ENCODE measurements around the gene CDKN3.
"Not testable (repeated sequence)": the region's sequence is repeated elsewhere in the genome, so short reads cannot be mapped to it uniquely, and the experiment has no call there.

Gene CDKN3

DNA sequence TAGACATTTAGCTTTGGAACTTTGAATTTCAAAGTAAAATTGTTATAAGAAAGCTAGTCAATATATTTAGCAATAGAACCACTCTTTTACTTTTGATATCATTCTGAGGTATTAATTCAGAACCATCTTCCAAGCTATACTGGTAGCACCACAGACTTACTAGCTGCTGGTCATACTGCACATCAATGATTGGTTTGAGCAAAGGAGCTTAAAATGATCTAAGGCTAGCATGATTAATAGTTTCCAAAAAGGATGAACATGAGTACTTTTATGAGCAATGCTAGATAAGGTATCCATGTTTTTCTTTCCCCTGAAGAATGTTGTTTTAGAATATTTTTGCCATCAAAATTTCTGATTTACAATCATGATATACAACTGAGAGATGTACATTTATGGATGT lies 27.2 kb downstream of the CDKN3 start:
- DNase-seq (ENCODE audit: low spot score in 2 of 2) = no peak
- H3K27ac Mint-ChIP-seq = no peak overlapping the region
- no peak overlapping the region for H3K4me3 Mint-ChIP-seq
- no peaks in the 10 kb centered on the region for H3K4me1 Mint-ChIP-seq
- ATAC-seq (ENCODE audit: low read depth) = no peak
- H3K9me3 Mint-ChIP-seq = no peaks in the 10 kb centered on the region
- H3K36me3 Mint-ChIP-seq = peaks cover 14% of the 10 kb centered on the region
- H3K27me3 Mint-ChIP-seq = no peaks in the 10 kb centered on the region

DNA sequence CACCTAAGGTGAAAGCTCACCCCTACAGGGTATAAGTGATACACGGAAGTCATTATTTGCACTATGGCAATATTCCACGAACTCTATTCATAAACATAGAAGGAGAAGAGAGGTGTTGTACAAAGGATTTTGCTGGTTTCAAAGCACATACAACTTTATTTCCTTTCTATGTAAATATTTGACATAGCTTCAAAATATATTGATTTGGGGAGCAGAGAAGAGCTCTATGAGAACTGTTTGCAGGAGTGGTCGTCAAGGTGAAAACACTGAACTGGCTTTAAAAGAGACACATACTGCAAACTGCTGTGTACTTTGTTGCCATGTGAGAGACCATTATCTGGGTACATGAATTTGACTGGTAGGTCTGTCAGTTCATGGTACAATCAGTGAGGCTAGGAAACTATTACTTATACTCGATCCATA lies 27.7 kb downstream of the CDKN3 start:
- H3K9me3 Mint-ChIP-seq = no peaks in the 10 kb centered on the region
- H3K4me1 Mint-ChIP-seq = no peaks in the 10 kb centered on the region
- no peaks in the 10 kb centered on the region for H3K27me3 Mint-ChIP-seq
- H3K27ac Mint-ChIP-seq = no peak overlapping the region
- peaks cover 14% of the 10 kb centered on the region for H3K36me3 Mint-ChIP-seq
- H3K4me3 Mint-ChIP-seq = no peak overlapping the region
- no peak for DNase-seq (ENCODE audit: low spot score in 2 of 2)
- ATAC-seq (ENCODE audit: low read depth) = no peak

DNA sequence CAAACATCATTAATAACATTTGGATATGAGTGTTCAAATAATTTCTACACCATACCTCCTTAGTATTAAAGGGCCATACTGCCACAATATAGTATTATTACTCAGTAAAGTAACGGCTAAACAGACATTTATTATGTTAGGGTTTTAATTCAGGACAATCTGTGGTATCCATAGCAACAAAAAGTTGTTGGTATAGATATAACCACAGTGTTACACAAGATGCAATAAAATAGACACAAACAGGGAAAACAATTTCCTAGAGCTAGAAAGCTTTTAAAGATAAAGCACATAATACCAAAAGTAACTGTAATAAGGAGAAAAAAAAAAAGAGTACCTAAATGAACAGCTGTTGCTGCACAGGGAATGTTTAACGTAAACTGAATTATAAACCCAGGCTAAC lies 28.3 kb downstream of the CDKN3 start:
- DNase-seq (ENCODE audit: low spot score in 2 of 2) (no peak), ATAC-seq (ENCODE audit: low read depth) (no peak)
- H3K9me3 Mint-ChIP-seq = no peaks in the 10 kb centered on the region
- H3K4me3 Mint-ChIP-seq = no peak overlapping the region
- peaks cover 17% of the 10 kb centered on the region for H3K36me3 Mint-ChIP-seq
- no peak overlapping the region for H3K27ac Mint-ChIP-seq
- no peaks in the 10 kb centered on the region for H3K27me3 Mint-ChIP-seq
- no peaks in the 10 kb centered on the region for H3K4me1 Mint-ChIP-seq

DNA sequence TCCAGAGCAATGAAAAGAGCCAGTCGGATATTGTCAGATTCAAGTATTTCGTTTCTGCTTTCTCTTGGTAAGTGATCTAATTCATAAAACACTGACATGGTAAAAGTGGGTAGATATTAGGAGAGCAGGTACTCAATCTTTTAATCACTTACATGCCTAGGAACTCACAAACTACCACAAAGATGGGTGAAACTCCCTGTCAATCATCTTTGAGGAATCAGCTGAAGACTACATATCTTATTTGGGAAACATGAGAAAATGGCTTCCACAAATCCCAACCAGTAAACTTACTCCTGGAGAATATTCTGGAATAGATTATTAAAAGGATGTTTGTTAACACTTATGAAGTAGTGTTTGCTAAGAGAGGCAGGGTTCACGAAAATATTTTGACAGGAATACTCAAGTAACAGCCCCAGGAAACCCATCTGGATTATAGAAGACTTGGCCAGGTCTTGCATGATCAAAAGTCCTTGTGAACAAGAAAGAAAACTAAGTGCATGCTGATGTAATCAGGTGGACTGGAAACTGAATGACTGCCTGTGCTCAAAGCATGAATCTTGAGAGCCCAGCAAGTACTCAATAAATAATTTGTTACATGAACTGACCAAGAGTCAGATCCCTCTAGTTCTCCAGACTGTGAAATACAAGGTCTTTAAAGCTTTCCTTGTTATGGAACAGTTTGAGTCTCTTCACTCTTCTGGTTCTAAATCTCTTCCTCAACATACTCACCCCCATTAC lies 28.9 kb downstream of the CDKN3 start:
- H3K27ac Mint-ChIP-seq = no peak overlapping the region
- H3K27me3 Mint-ChIP-seq = no peaks in the 10 kb centered on the region
- H3K4me1 Mint-ChIP-seq = no peaks in the 10 kb centered on the region
- no peaks in the 10 kb centered on the region for H3K9me3 Mint-ChIP-seq
- no peak for DNase-seq (ENCODE audit: low spot score in 2 of 2)
- H3K36me3 Mint-ChIP-seq = peaks cover 17% of the 10 kb centered on the region
- no peak overlapping the region for H3K4me3 Mint-ChIP-seq
- no peak for ATAC-seq (ENCODE audit: low read depth)

DNA sequence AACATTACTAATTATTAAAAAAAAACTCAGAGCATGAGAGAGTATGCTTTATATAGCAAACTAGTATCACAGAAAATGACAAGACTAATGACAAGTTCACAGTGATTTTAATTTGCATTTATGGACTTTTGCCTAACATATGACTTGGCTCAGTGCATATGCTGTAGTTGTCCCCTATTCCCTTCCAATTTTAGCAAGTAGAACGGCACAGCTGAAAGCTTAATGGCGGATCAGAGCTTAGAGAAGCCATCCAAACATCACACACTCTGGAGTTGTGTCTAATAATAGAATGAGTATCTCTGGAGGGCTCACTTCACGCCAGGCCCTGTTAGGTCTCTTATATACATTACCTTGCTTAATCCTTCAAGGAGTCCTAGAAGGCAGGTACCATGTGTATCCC lies 31.1 kb downstream of the CDKN3 start:
- ATAC-seq (ENCODE audit: low read depth) (no peak), DNase-seq (ENCODE audit: low spot score in 2 of 2) (no peak)
- Mint-ChIP-seq H3K9me3 (no peaks in the 10 kb centered on the region), H3K27ac (no peak overlapping the region), H3K27me3 (no peaks in the 10 kb centered on the region), H3K4me1 (no peaks in the 10 kb centered on the region), H3K36me3 (peaks cover 20% of the 10 kb centered on the region), H3K4me3 (no peak overlapping the region)

DNA sequence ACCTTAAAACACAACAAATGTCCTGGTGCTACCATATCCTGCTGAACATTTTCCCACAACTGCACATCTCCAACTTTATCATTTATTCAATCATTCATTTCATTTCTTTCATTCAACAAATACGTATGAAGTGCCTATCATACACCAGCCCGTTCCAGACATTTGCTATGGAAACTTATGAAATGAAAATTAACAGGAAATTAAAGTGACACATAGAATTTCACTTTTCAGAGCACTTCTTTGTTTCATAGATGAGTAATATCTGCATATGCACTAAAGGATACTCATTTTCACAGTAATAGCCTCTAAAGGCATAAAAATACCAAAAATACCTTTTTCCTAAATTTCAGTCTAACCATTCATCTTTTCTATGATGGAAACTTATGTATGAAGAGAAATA lies 31.7 kb downstream of the CDKN3 start:
- H3K27me3 Mint-ChIP-seq = no peaks in the 10 kb centered on the region
- no peak for DNase-seq (ENCODE audit: low spot score in 2 of 2)
- H3K9me3 Mint-ChIP-seq = no peaks in the 10 kb centered on the region
- H3K36me3 Mint-ChIP-seq = peaks cover 20% of the 10 kb centered on the region
- ATAC-seq (ENCODE audit: low read depth) = no peak
- no peak overlapping the region for H3K4me3 Mint-ChIP-seq
- H3K4me1 Mint-ChIP-seq = no peaks in the 10 kb centered on the region
- no peak overlapping the region for H3K27ac Mint-ChIP-seq

DNA sequence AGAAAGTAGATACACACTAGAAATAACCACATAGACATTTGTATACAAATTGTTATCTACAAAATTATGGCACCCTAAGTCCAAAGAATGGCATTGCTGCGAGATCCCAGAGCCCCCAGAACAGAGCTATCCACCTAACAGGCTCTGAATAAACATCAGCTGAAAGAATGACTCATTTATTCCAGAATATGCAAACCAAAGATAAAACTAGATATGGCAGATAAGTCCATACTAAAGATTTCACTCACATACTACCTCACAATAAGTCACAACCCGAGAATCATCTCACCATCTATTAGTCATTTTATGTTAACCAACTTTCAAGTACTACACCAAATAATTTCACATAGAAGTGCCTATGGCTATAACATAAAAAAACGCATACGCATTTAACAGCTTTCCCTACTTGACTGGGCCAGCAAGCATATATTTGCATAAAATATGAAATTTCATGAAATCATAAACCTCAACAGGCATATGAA lies 38.7 kb downstream of the CDKN3 start:
- H3K27ac Mint-ChIP-seq = peak overlapping the region; percentile 83
- peak overlapping the region; percentile 58 for H3K4me3 Mint-ChIP-seq
- no peaks in the 10 kb centered on the region for H3K27me3 Mint-ChIP-seq
- peaks cover 28% of the 10 kb centered on the region for H3K4me1 Mint-ChIP-seq
- H3K36me3 Mint-ChIP-seq = peaks cover 13% of the 10 kb centered on the region
- no peaks in the 10 kb centered on the region for H3K9me3 Mint-ChIP-seq
- ATAC-seq (ENCODE audit: low read depth) (peak; percentile 37), DNase-seq (ENCODE audit: low spot score in 2 of 2) (no peak)

DNA sequence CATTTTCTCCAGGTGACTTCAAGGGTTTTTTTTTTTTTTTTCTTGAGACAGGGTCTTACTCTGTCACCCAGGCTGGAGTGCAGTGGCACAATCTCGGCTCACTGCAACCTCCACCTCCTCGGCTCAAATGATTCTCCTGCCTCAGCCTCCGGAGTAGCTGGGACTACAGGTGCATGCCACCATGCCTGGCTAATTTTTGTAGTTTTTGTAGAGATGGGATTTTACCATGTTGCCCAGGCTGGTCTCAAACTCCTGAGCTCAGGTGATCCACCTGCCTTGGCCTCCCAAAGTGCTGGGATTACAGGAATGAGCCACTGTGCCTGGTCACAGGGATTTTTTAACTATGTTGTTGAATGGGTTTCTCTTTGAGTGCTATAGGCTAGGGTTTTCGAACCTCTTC lies 41.1 kb downstream of the CDKN3 start:
- H3K27ac Mint-ChIP-seq; H3K9me3 Mint-ChIP-seq; H3K27me3 Mint-ChIP-seq; H3K36me3 Mint-ChIP-seq; H3K4me3 Mint-ChIP-seq; ATAC-seq (ENCODE audit: low read depth); DNase-seq (ENCODE audit: low spot score in 2 of 2): not testable (repeated sequence)
- H3K4me1 Mint-ChIP-seq = peaks cover 34% of the 10 kb centered on the region

DNA sequence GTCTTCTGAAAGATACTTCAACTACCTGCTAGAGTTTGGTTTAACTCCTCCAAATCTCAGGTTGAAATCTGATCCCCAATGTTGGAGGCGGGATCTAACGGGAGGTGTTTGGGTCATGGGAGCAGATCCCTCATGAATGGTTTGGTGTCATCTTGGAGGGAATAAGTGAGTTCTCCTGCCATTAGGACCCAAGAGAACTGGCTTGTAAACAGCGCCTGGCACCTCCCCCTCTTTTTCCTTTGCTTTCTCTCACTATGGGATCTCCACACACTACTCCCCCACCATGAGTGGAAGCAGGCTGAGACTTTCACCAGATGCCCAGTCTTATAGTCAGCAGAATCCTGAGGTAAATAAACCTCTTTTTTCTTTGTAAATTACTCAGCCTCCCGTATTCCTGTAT lies 41.9 kb downstream of the CDKN3 start:
- DNase-seq (ENCODE audit: low spot score in 2 of 2) (no peak), ATAC-seq (ENCODE audit: low read depth) (no peak)
- Mint-ChIP-seq H3K27me3 (no peaks in the 10 kb centered on the region), H3K4me1 (peaks cover 33% of the 10 kb centered on the region), H3K9me3 (no peaks in the 10 kb centered on the region), H3K27ac (no peak overlapping the region), H3K36me3 (peaks cover 9% of the 10 kb centered on the region), H3K4me3 (no peak overlapping the region)

DNA sequence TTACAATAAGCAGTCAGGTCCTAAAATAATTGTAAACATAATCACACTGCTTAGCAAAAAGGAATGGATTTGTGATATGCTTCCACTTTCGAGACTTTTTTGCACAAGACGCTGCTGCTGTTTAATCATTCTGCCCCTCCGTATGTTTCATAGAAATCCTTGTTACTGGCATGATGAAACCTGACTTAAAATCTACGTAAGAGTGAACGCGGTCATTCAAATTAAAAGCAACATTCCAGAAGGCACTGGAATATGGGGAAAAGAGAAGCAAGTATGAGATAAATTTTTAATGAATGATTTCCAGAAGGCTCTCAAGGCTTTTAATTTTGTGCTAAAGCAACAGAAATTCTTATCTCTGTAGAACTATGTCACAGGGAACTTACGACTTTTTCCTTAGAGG lies 43.2 kb downstream of the CDKN3 start:
- Mint-ChIP-seq H3K27ac (peak overlapping the region; percentile 93), H3K9me3 (no peaks in the 10 kb centered on the region), H3K36me3 (peaks cover 4% of the 10 kb centered on the region), H3K4me1 (peaks cover 26% of the 10 kb centered on the region), H3K27me3 (no peaks in the 10 kb centered on the region), H3K4me3 (peak overlapping the region; percentile 85)
- ATAC-seq (ENCODE audit: low read depth) = no peak
- DNase-seq (ENCODE audit: low spot score in 2 of 2) = no peak

DNA sequence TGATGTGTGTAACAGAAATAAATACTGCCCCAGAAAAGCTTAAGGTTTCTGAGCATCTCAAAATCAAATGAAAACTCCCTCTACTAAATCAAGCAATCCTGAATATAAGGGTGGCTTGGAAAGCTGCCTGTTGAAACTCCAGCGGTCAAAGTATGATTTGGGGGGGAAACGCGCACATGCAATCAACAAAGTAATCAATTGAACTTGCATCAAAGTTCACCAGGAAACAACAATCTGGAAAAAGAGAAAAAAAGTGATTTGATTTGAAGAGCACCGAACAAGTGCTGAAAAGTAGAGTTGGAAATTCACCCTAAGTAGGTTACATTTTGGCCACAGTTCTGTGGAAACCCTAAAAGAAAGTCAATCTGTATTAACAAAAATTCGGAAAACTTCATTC lies 43.7 kb downstream of the CDKN3 start:
- H3K27me3 Mint-ChIP-seq = no peaks in the 10 kb centered on the region
- no peaks in the 10 kb centered on the region for H3K9me3 Mint-ChIP-seq
- H3K4me3 Mint-ChIP-seq = peak overlapping the region; percentile 85
- ATAC-seq (ENCODE audit: low read depth) (no peak), DNase-seq (ENCODE audit: low spot score in 2 of 2) (no peak)
- H3K36me3 Mint-ChIP-seq = peaks cover 4% of the 10 kb centered on the region
- peak overlapping the region; percentile 93 for H3K27ac Mint-ChIP-seq
- peaks cover 22% of the 10 kb centered on the region for H3K4me1 Mint-ChIP-seq

DNA sequence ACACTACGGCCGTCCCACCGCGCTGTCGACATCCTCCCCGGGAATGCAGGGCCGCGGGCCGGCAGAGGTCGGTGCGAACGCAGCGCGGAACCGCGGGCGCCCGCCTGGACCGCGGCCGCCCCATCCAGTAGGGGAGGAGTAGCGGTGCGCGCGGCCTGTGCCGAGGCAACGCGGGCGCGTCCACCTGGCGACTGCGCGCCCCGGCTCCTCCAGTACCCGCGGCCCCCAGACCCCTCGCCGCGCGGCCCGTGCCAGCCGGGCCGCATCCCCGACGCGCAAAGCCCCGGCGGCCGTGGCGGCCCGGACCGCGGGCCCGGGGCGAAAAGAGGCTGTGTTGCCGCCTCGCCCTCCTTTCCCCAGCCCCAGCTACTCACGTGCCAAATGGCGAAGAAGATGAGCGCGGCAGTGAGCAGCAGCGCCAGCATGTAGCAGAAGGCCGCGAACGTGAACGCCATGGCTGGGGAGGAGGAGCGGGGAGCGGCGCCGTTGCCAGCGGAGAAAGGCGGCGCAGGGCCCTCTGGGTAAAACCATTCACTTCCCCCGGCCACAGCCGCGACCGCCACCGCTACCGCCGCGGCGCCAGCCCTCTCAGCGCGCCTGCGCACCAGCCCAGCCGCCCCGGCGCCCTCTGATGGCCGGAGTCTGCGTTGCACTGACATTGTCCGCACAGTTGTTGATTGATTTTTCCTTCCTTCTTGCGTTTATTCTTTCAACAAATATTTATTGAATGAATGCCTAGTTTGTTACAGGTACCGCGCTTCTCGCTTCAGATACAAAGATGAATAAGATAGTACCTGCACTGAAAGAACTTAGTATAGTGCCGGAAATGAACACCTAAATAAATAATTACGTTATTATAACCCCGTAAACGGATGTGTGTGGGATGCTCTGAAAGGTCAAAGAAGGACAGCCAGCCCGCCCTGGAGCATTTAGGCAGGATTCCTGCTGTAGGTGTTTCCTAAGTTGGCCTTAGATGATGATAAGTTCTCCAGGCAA lies 44.4 kb downstream of the CDKN3 start, which contains the start of gene CNIH1:
Gene CNIH1 (minus strand): TSS at position 502 of the 996 bp plus-strand sequence. CDS start 47 bp downstream, at position 455.
- peak within 1 kb of the TSS; percentile 93 for H3K27ac Mint-ChIP-seq
- ATAC-seq (ENCODE audit: low read depth) (peak; percentile 94), DNase-seq (ENCODE audit: low spot score in 2 of 2) (peak; percentile 98 to 99)
- H3K36me3 Mint-ChIP-seq = no peaks in the 10 kb centered on the region
- no peaks in the 10 kb centered on the region for H3K27me3 Mint-ChIP-seq
- peak within 1 kb of the TSS; percentile 85 for H3K4me3 Mint-ChIP-seq
- no peaks in the 10 kb centered on the region for H3K9me3 Mint-ChIP-seq
- peaks cover 17% of the 10 kb centered on the region for H3K4me1 Mint-ChIP-seq

DNA sequence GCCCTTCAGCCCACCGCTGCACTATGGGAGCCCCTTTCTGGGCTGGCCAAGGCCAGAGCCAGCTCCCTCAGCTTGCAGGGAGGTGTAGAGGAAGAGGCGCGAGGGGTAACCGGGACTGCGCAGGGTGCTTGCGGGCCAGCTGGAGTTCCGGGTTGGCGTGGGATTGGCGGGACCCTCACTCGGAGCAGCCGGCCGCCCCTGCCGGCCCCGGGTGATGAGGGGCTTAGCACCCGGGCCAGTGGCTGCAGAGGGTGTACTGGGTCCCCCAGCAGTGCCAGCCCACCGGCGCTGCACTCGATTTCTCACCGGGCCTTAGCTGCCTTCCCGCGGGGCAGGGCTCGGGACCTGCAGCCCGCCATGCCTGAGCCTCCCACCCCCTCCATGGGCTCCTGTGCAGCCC lies 46.2 kb downstream of the CDKN3 start:
- DNase-seq (ENCODE audit: low spot score in 2 of 2); H3K27me3 Mint-ChIP-seq; H3K36me3 Mint-ChIP-seq; ATAC-seq (ENCODE audit: low read depth); H3K27ac Mint-ChIP-seq; H3K9me3 Mint-ChIP-seq; H3K4me3 Mint-ChIP-seq: not testable (repeated sequence)
- H3K4me1 Mint-ChIP-seq = peaks cover 12% of the 10 kb centered on the region

DNA sequence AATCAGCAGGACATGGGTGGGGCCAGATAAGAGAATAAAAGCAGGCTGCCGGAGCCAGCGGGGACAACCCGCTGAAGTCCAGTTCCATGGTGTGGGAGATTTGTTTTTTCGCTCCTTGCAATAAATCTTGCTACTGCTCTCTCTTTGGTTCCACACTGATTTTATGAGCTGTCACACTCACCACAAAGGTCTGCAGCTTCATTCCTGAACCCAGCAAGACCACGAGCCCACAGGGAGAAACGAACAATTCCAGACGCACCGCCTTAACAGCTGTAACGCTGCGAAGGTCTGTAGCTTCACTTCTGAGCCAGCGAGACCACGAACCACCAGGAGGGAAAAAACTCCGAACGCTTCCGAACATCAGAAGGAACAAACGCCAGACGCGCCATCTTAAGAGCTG lies 47.2 kb downstream of the CDKN3 start:
- no peaks in the 10 kb centered on the region for H3K9me3 Mint-ChIP-seq
- H3K36me3 Mint-ChIP-seq = no peaks in the 10 kb centered on the region
- no peak overlapping the region for H3K4me3 Mint-ChIP-seq
- no peak for ATAC-seq (ENCODE audit: low read depth)
- H3K4me1 Mint-ChIP-seq = peaks cover 8% of the 10 kb centered on the region
- DNase-seq (ENCODE audit: low spot score in 2 of 2) = no peak
- H3K27me3 Mint-ChIP-seq = peaks cover 1% of the 10 kb centered on the region
- no peak overlapping the region for H3K27ac Mint-ChIP-seq

All from memory B cell (primary cell).